CD8-positive, alpha-beta memory T cell (primary cell): ENCODE measurements around the gene SLCO3A1. TPM values are rescaled to one million over a fixed set of nuclear protein-coding genes. Genes with fewer than 3 reads are reported as not detected.

Experiments used
- CTCF ChIA-PET: fragments of 350-600 bp; sonication (Branson Sonifier 250); formaldehyde crosslinking; loops from one replicate; lab custom pipeline; 2021; ENCODE audit warnings: antibody characterized with exemption; lab: Charles Lee
- POLR2A ChIA-PET: fragments of 350-600 bp; sonication (Branson Sonifier 250); formaldehyde crosslinking; loops from one replicate; lab custom pipeline; 2021; ENCODE audit warnings: antibody characterized with exemption; lab: Charles Lee
- DNase-seq, 5 donors: peaks; one replicate each; pipeline versions ENCODE4 v3.0.0 to v3.0.0-alpha.2; 2020 to 2022; ENCODE audit warnings: mixed read lengths in 1 of 5
- H3K27ac ChIP-seq: one replicate; pipeline ENCODE4 v1.7.0; 2013; ENCODE audit warnings: low read depth, mild to moderate bottlenecking, low read length, moderate library complexity
- H3K27me3 ChIP-seq: 2 replicates; pipeline ENCODE4 v1.7.0; 2013; ENCODE audit warnings: low read length, mild to moderate bottlenecking; ENCODE audit not compliant: insufficient read depth, poor library complexity, severe bottlenecking
- H3K36me3 ChIP-seq: 2 replicates; pipeline ENCODE4 v1.7.0; 2013; ENCODE audit warnings: mild to moderate bottlenecking, low read length, moderate library complexity; ENCODE audit not compliant: insufficient read depth
- H3K4me1 ChIP-seq: 2 replicates; pipeline ENCODE4 v1.7.0; 2013; ENCODE audit warnings: mild to moderate bottlenecking, low read length, moderate library complexity; ENCODE audit not compliant: insufficient read depth
- H3K4me3 ChIP-seq: 2 replicates; pipeline ENCODE4 v1.7.0; 2013; ENCODE audit warnings: mild to moderate bottlenecking, low read length
- H3K9me3 ChIP-seq: 2 replicates; pipeline ENCODE4 v1.7.0; 2013; ENCODE audit warnings: mild to moderate bottlenecking, low read length
- H3K27ac Mint-ChIP-seq, 8 donors: one replicate each; pipeline ENCODE4 v1.8.0; 2020 to 2021; ENCODE audit warnings: mixed read lengths in 8 of 8, mild to moderate bottlenecking in 6 of 8, inconsistent platforms in 3 of 8, moderate library complexity in 3 of 8
- H3K27me3 Mint-ChIP-seq, 2 donors: one replicate each; pipeline ENCODE4 v1.8.0; 2020 to 2021; ENCODE audit warnings: mixed read lengths in 2 of 2, mild to moderate bottlenecking in 1 of 2, moderate library complexity in 1 of 2
- H3K36me3 Mint-ChIP-seq, 3 donors: one replicate each; pipeline ENCODE4 v1.8.0; 2020 to 2021; ENCODE audit warnings: mixed read lengths in 3 of 3, inconsistent platforms in 1 of 3, mild to moderate bottlenecking in 1 of 3
- H3K4me1 Mint-ChIP-seq, 3 donors: one replicate each; pipeline ENCODE4 v1.8.0; 2020 to 2021; ENCODE audit warnings: mixed read lengths in 3 of 3, inconsistent platforms in 1 of 3, mild to moderate bottlenecking in 1 of 3
- H3K4me3 Mint-ChIP-seq, 7 donors: one replicate each; pipeline ENCODE4 v1.8.0; 2020 to 2021; ENCODE audit warnings: mixed read lengths in 7 of 7, mild to moderate bottlenecking in 6 of 7, moderate library complexity in 4 of 7, inconsistent platforms in 2 of 7
- H3K9me3 Mint-ChIP-seq, 5 donors: one replicate each; pipeline ENCODE4 v1.8.0; 2020 to 2022; ENCODE audit warnings: mixed read lengths in 5 of 5, mild to moderate bottlenecking in 3 of 5, moderate library complexity in 2 of 5, inconsistent platforms in 1 of 5
- polyA plus RNA-seq: library from polyadenylated mRNA; unstranded; fragments of 300-500 nt; fragmentation: Illumina TruSeq; gene quantifications from one replicate; pipeline ENCODE4 v1.2.3, GENCODE V29; 2021
- total RNA-seq, 2 experiments: library from RNA; stranded (reverse); gene quantifications; one replicate each; pipeline ENCODE4 v1.2.3, GENCODE V29; 2021

SLCO3A1 gene
- total and polyA plus RNA-seq, 3 experiments from 2014 or later, result 10.0 to 47.9 (median 10.8) TPM

DNA sequence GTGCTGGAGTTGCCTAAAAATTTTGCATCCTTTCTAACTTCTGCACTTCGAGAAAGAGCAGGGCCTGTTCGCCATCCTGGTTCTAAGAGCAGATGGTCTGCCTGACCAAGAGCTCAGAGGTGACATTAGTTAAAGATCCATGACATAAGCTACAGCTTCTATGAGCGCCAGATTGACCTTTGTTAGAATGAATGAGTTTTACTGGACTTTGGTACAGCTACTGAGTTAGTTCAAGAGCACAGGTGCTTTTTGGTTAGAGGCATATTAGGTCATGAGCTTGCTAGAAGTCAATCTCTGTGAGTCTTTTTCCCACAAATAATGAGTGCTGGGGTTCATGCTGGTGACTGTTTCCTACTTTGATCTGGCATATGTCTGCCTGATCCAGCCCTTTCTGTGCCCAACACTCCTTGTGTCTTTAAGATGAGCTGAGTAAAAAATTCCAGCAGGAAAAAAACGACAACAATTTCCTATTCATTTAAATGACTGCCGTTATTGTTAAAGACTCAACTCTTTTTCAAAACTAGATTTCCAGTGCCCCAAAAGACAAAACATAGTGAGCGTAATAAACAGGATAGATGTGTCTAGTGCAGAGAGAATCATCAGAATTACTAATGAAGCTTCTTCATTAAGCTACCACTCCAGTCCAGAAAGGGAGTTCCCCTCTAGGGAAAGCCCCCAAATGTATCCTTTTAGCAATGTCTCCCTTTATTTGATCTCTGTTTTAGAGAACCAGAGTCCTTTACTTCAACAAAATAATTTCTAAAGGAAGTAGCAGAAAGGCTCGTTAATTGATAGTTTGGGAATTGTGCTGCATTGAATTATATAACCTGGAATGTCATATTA, 152.9 kb downstream of the SLCO3A1 start:
- CTCF ChIA-PET, result no interaction called here
- POLR2A ChIA-PET, result no interaction called here
- Histone ChIP-seq H3K9me3 (no peaks in the 10 kb centered on the region), H3K4me3 (no peak overlapping the region), H3K36me3 (no peaks in the 10 kb centered on the region), H3K4me1 (peaks cover 13% of the 10 kb centered on the region), H3K27ac (no peak overlapping the region), H3K27me3 (no peaks in the 10 kb centered on the region)
- H3K9me3 Mint-ChIP-seq, result no peaks in the 10 kb centered on the region
- H3K4me1 Mint-ChIP-seq, result peaks cover 73 to 95% (median 88%) of the 10 kb centered on the region in 3 donors
- H3K4me3 Mint-ChIP-seq, result no peak overlapping the region
- H3K36me3 Mint-ChIP-seq, result peaks cover 0 to 2% (median 0%) of the 10 kb centered on the region in 3 donors
- DNase-seq, result no peak
- H3K27me3 Mint-ChIP-seq, result no peaks in the 10 kb centered on the region
- H3K27ac Mint-ChIP-seq, result no peak overlapping the region

DNA sequence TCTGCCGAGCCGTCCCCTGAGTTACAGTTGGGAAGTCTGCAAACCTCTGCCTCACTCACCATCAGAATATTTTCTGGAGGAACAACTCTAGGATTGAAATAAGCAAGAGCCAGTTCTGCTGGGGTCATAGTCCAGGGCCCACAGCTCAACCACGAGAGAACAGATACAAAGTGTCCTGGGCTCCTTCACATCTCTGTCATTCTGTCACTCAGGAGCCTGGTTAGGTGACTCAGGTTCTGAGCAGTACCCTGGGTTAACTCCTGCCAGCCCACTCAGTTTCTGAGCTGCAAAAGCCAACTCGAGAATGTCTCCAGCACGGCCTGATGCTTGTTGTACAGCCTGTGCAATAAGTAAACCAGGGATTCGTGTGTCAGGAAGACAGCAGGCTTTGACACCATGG, 155.7 kb downstream of the SLCO3A1 start:
- ChIA-PET POLR2A (no interaction called here), CTCF (no interaction called here)
- H3K9me3 Mint-ChIP-seq, result no peaks in the 10 kb centered on the region
- Histone ChIP-seq H3K36me3 (no peaks in the 10 kb centered on the region), H3K4me3 (no peak overlapping the region), H3K9me3 (no peaks in the 10 kb centered on the region), H3K27ac (no peak overlapping the region), H3K27me3 (no peaks in the 10 kb centered on the region), H3K4me1 (peaks cover 22% of the 10 kb centered on the region)
- H3K27ac Mint-ChIP-seq, result peak overlapping the region in 4 of 8 donors; percentile 5 to 51 (median 25)
- H3K4me3 Mint-ChIP-seq, result peak overlapping the region in 3 of 7 donors; percentile 46 to 61 (median 58)
- H3K4me1 Mint-ChIP-seq, result peaks cover 70 to 88% (median 85%) of the 10 kb centered on the region in 3 donors
- peaks cover 0 to 7% (median 0%) of the 10 kb centered on the region in 3 donors for H3K36me3 Mint-ChIP-seq
- DNase-seq, result no peak
- H3K27me3 Mint-ChIP-seq, result no peaks in the 10 kb centered on the region

DNA sequence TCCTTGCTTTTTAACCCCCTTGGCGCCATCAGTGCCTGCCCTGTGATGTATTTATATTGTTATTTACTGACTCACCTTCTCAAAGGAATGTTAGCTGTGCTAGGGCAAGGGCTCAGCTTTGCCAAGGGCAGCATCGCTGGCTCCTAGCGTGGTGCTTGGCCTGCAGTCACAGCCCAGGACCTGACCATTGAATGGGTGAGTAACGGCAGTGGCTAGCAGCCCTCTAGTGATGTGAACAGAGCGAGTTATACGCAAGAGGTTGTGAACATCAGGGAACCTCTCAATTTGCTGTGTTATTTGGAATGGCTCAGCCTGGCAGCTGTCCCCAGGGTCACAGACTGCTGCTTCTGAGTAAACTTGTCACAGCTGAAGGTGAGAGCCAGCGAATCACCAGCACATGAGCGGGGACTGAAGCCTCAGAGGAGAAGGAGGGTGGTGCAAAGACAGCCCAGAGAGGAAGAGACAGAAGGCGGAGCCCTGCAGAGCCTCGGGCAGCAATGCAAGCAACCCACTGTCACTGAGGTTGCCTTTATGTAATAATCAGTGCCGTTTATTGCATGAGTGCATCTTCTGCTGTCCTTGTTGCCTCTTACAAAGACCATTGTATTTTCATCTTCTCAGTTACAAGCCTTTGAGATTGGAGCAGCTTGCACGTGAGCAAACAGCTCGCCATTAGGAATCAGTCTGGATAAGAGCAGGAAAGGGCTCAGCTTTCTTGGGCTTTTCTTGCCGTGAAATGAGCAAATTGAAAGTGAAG, 158.3 kb downstream of the SLCO3A1 start:
- Mint-ChIP-seq H3K4me1 (peaks cover 60 to 80% (median 72%) of the 10 kb centered on the region in 3 donors), H3K9me3 (no peaks in the 10 kb centered on the region), H3K4me3 (peak overlapping the region in 4 of 7 donors; percentile 10 to 57 (median 31)), H3K27me3 (no peaks in the 10 kb centered on the region), H3K27ac (peak overlapping the region in 4 of 8 donors; percentile 11 to 62 (median 19)), H3K36me3 (peaks cover 0 to 8% (median 0%) of the 10 kb centered on the region in 3 donors)
- CTCF ChIA-PET, result no interaction called here
- no peak for DNase-seq
- H3K27me3 ChIP-seq, result no peaks in the 10 kb centered on the region
- no peaks in the 10 kb centered on the region for H3K9me3 ChIP-seq
- peaks cover 22% of the 10 kb centered on the region for H3K4me1 ChIP-seq
- H3K27ac ChIP-seq, result no peak overlapping the region
- H3K36me3 ChIP-seq, result no peaks in the 10 kb centered on the region
- H3K4me3 ChIP-seq, result no peak overlapping the region
- POLR2A ChIA-PET, result no interaction called here

DNA sequence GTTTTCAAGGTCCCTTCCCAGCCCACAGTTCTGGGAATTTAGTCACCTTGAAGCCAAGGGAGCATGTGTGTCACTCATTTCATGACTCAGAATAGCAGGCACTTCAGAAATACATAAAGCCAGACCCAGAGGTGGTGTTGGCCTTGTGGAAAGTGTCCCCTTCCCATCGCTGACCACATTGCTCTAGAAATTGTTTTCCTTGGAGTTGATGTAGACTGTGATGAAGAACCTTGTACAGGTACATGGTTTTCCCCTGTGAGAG, 158.8 kb downstream of the SLCO3A1 start:
- H3K4me1 ChIP-seq, result peaks cover 22% of the 10 kb centered on the region
- H3K9me3 ChIP-seq, result no peaks in the 10 kb centered on the region
- H3K27me3 ChIP-seq, result no peaks in the 10 kb centered on the region
- ChIA-PET CTCF (no interaction called here), POLR2A (no interaction called here)
- Mint-ChIP-seq H3K27ac (no peak overlapping the region), H3K4me1 (peaks cover 60 to 80% (median 72%) of the 10 kb centered on the region in 3 donors), H3K4me3 (peak overlapping the region in 1 of 7 donors; percentile 47), H3K27me3 (no peaks in the 10 kb centered on the region), H3K9me3 (no peaks in the 10 kb centered on the region), H3K36me3 (peaks cover 0 to 8% (median 0%) of the 10 kb centered on the region in 3 donors)
- no peak overlapping the region for H3K4me3 ChIP-seq
- H3K36me3 ChIP-seq, result no peaks in the 10 kb centered on the region
- no peak overlapping the region for H3K27ac ChIP-seq
- no peak for DNase-seq

DNA sequence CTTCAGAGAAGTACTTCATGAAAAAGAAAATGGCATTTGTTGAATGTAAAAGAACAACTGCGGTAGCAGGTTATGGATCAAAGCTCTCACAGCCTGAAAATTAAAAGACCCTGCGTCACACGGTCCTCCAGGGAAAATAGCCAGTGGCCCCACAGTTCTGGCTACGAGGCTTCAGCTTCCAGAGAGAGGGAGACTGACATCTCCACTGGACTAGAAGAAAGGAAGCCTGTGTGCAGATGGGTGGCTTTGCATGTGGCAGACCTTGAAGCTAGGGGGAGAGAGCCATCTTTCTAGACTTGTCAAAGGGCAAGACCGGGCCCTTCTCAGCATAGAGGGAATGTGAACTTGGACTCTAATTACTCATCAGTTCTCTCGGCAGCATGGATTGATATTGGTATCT, 159.4 kb downstream of the SLCO3A1 start:
- ChIA-PET POLR2A (no interaction called here), CTCF (no interaction called here)
- H3K27ac ChIP-seq, result no peak overlapping the region
- Mint-ChIP-seq H3K27me3 (peaks cover 0 to 1% of the 10 kb centered on the region in 2 donors), H3K27ac (no peak overlapping the region), H3K9me3 (no peaks in the 10 kb centered on the region), H3K4me3 (peak overlapping the region in 1 of 7 donors; percentile 16), H3K36me3 (peaks cover 0 to 8% (median 0%) of the 10 kb centered on the region in 3 donors), H3K4me1 (peaks cover 61 to 82% (median 71%) of the 10 kb centered on the region in 3 donors)
- H3K4me3 ChIP-seq, result no peak overlapping the region
- H3K4me1 ChIP-seq, result peaks cover 22% of the 10 kb centered on the region
- no peaks in the 10 kb centered on the region for H3K27me3 ChIP-seq
- DNase-seq, result no peak
- no peaks in the 10 kb centered on the region for H3K9me3 ChIP-seq
- H3K36me3 ChIP-seq, result no peaks in the 10 kb centered on the region

DNA sequence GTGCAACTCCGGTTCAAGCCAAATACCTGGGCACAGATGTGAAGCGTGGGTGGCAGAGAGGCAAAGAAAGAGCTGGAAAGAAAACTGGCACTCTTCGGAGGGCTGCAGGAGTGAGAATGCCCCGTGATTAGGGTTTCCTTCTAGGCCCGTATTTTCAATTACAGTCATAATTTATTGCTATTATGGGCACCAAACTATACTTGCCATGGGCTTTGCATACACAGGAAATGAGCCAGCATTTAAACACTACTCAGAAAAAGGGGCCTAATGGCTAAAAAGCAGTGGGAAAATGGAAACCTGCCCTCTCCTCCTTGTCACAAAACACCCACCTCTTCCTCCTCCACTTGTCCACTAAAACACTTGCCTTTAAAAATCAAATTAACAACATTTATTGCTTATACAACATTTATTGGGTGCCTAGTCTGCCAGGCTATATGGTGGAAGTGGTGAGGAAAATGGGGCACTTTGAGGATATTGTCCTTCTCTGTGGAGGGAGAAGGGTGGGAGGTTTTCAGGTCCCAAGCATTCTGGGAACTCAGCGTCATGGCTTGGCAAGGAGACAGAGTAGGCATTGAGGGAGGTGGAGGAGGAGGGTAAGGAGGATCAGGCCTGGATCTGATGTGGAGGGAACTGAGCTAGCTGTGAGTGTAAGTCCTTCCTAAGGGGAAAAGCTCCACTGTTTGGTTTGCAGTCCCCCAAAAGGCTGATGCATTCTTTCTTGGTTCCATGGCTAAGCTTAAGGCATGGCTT, 160.9 kb downstream of the SLCO3A1 start:
- Mint-ChIP-seq H3K27me3 (peaks cover 0 to 2% of the 10 kb centered on the region in 2 donors), H3K4me1 (peaks cover 57 to 82% (median 71%) of the 10 kb centered on the region in 3 donors), H3K36me3 (peaks cover 0 to 6% (median 0%) of the 10 kb centered on the region in 3 donors), H3K4me3 (no peak overlapping the region), H3K9me3 (no peaks in the 10 kb centered on the region), H3K27ac (no peak overlapping the region)
- Histone ChIP-seq H3K4me1 (peaks cover 15% of the 10 kb centered on the region), H3K36me3 (no peaks in the 10 kb centered on the region), H3K4me3 (no peak overlapping the region), H3K27ac (no peak overlapping the region), H3K27me3 (no peaks in the 10 kb centered on the region), H3K9me3 (no peaks in the 10 kb centered on the region)
- ChIA-PET POLR2A (no interaction called here), CTCF (no interaction called here)
- DNase-seq, result no peak

DNA sequence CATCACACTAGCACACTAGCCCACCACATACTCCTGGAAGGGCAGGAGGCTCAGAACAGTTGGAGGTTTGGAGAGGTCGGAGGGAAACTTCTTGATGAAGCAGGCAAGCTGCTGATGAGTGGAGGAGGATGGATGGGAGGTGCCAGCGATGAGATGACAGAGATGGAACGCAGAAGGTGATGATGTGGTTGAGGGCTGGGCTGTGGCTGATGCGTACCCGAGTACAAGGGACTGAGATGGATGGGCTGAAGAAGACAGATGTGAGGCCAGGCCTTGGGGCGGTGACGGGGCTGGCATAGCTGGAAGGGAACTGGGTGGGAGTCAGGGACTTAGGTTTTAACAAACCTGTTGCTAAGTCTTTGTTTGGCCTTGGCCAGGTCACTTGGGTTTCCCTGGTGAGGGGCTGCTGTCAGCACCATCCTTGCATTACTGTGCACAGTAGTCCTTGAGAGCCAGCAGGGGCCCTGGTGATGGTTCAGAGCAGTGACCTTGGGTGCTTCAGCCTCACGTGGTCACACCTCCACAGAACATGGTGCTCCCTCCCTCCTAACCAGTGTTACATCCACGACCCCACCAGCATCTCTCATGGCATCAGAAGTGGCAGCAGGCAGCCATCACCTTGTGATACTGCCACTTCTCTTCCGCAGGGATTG, 164.5 kb downstream of the SLCO3A1 start:
- peaks cover 0 to 2% of the 10 kb centered on the region in 2 donors for H3K27me3 Mint-ChIP-seq
- peak overlapping the region in 1 of 8 donors; percentile 12 for H3K27ac Mint-ChIP-seq
- Histone ChIP-seq H3K9me3 (no peaks in the 10 kb centered on the region), H3K4me3 (no peak overlapping the region), H3K36me3 (no peaks in the 10 kb centered on the region), H3K27ac (no peak overlapping the region), H3K4me1 (no peaks in the 10 kb centered on the region), H3K27me3 (no peaks in the 10 kb centered on the region)
- peaks cover 0 to 4% (median 0%) of the 10 kb centered on the region in 3 donors for H3K36me3 Mint-ChIP-seq
- POLR2A ChIA-PET, result no interaction called here
- no peaks in the 10 kb centered on the region for H3K9me3 Mint-ChIP-seq
- no peak overlapping the region for H3K4me3 Mint-ChIP-seq
- DNase-seq, result no peak
- CTCF ChIA-PET, result no interaction called here
- peaks cover 63 to 92% (median 76%) of the 10 kb centered on the region in 3 donors for H3K4me1 Mint-ChIP-seq
